HG03066 (cell line): ENCODE results near the gene PRR12.

Experiments used
- ATAC-seq: cut with Tn5 transposase; IDR thresholded peaks from one replicate; pipeline ENCODE4 v1.9.1; 2021; ENCODE audit warnings: low read depth; ENCODE audit not compliant: unreplicated experiment

Gene PRR12, protein sequence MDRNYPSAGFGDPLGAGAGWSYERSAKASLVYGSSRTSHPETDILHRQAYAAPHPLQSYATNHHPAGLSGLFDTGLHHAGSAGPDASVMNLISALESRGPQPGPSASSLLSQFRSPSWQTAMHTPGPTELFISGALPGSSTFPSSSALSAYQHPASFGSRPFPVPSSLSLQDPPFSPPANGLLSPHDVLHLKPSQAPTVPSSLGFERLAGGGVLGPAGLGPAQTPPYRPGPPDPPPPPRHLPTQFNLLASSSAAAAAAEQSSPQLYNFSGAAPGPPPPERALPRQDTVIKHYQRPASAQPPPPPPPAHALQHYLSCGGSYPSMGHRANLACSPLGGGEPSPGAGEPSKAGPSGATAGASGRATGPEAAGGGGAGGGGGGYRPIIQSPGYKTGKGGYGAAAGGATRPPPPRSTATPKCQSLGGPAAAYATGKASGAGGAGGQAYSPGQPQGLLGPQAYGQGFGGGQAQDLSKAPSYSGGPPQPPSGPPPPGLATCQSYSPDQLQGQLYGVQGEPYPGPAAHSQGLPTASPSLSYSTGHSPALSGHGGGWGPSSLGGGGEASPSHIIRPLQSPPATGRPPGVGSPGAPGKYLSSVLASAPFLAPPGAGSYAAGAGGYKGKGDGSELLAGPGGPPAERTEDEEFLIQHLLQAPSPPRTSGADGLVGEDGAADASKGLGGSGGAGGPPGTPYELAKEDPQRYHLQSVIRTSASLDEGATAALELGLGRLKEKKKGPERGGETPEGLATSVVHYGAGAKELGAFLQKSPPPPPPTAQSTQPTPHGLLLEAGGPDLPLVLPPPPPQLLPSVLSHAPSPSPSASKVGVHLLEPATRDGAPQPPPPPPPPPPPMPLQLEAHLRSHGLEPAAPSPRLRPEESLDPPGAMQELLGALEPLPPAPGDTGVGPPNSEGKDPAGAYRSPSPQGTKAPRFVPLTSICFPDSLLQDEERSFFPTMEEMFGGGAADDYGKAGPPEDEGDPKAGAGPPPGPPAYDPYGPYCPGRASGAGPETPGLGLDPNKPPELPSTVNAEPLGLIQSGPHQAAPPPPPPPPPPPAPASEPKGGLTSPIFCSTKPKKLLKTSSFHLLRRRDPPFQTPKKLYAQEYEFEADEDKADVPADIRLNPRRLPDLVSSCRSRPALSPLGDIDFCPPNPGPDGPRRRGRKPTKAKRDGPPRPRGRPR (N-terminal part only)

DNA sequence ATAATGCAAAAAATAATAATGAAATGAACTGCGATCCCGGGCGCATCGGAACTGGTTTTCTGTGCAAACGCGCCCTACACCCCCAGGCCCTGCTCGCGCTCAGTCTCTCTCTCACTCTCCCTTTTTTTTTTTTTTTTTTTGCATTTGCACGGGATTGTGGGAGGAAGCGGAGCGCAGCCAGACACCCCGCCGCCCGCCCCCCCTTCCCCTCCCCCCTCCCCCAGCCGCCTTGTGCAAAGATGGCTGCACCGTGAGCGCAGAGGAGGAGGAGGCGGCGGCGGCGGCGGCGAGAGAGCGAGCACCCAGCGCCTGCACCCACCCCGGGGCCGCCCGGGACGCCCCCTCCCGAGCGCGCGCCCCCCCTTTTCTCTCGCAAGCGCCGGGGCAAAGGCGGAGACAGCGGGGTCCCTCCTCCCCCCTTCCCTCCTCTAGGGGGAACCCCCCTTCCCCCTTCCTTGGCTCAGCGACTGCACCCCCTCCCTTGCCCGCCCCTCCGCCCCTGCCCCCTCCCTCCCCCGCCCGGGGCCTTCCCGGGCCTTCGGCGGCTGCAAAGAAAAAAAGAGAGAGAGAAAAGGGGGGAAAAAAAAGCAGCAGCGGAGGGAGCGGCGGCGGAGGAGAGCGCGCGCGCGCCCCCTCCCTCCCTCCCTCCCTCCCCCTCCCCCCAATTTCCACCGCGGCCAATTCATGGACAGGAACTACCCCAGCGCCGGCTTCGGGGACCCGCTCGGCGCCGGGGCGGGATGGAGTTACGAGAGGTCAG is at the start of gene PRR12:
PRR12 (plus strand) TSS at position 212 of the 760 bp plus-strand sequence; CDS start at position 685, 473 bp downstream.
- ATAC-seq = no peak

DNA sequence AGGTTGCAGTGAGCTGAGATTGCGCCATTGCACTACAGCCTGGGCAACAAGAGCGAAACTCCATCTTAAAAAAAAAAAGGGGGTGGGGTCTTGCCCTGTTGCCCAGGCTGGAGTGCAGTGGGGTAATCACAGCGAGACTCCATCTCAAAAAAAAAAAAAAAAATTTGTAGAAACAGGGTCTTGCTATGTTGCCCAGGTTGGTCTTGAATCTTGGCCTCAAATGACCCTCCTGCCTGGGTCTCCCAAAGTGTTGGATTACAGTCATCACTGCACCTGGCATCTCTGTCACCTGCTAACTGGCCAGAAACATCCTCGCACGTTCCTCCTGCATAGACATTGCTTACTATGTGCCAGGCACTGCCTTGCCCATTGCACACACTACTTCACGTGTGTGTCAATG is 49.1 kb upstream of the PRR12 start:
- ATAC-seq = no peak

DNA sequence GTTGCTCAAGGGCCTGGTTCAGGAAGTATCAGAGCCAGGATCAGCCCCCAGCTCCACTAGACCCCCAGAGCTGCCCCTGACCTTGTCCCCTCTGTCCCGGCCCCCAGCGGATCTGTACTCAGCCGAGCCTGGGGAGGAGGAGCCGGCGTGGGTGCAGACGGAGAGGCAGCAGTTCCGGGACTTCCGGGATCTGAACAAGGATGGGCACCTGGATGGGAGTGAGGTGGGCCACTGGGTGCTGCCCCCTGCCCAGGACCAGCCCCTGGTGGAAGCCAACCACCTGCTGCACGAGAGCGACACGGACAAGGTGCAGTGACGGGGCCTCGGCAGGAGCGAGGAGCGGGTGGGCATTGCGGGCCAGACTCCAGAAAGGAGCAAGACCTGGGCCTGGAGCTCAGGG is 48.5 kb upstream of the PRR12 start:
- ATAC-seq = no peak

DNA sequence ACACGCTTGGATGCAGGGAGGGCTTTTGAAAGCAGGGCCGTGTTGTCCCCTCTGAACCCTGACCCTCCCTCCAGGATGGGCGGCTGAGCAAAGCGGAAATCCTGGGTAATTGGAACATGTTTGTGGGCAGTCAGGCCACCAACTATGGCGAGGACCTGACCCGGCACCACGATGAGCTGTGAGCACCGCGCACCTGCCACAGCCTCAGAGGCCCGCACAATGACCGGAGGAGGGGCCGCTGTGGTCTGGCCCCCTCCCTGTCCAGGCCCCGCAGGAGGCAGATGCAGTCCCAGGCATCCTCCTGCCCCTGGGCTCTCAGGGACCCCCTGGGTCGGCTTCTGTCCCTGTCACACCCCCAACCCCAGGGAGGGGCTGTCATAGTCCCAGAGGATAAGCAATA is 48.0 kb upstream of the PRR12 start:
- ATAC-seq = no peak

DNA sequence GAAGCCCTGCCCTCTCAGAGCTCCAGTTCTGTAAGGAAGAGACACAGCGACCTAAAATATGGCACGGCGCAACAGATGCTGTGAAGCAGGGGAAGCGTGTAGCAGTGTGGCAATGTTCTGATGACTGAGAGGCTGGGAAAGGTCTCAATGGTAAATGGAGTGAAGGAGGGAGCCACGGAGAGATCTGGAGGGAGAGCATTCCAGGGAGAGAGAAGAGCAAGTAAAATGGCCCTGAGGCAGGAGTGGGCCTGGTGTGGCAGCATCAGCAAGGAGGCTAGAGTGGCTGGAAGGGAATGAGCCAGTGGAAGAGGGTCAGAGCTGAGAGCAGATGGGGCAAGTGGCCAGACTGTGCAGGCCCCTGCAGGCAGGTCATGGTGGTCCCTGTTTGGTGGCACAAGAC is 46.8 kb upstream of the PRR12 start:
- ATAC-seq = no peak

DNA sequence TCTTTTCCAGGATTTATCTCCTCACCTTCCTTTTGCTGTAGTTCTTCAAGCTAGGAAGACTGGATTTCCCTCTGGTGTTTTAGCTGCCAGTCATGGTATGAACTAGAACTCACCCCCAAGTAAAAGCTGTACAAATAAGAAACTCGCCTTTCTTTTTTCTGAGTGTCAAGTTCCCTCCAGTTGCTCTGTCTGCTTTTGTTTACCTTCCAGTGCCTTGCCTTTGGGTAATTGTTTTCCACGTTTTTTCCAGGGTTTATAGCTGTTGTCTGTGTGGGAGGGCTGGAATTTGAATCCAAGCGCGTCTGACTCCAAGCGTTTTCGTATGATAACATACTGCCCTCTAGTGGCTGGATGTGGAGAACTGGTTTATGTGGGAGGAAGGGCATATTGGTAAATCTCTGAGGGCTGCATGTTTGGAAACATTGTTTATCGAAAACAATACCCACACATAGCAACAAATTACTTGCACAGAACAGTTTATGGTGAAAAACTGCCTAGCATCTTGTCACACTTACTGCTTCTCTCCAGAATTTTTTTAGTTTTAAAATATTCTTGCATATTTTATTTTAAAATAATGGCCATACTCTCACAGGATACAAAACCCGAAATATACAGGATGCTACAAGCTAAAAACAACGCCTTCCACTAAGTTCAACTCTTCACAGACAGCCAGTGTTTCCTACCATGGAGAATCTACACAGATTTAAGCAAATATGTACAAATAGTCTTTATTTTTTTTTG is 44.0 kb upstream of the PRR12 start:
- ATAC-seq = no peak

DNA sequence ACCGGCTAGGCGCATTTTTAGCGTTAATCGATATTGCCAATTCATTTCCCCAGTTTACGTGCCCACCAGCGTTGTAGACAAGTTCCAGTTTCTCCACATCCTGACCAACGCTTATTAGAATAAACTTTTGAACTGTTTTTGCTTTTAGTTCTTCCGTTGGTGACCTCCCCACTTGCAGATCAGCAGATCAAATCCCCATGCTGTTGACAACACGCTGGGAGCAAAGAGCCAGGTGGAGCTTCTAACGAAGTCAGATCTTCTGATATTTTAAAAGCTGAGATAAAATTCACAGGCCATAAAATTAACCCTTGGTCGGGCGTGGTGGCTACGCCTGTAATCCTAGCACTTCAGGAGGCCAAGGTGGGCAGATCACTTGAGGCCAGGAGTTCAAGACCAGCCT is 41.9 kb upstream of the PRR12 start:
- ATAC-seq = no peak

DNA sequence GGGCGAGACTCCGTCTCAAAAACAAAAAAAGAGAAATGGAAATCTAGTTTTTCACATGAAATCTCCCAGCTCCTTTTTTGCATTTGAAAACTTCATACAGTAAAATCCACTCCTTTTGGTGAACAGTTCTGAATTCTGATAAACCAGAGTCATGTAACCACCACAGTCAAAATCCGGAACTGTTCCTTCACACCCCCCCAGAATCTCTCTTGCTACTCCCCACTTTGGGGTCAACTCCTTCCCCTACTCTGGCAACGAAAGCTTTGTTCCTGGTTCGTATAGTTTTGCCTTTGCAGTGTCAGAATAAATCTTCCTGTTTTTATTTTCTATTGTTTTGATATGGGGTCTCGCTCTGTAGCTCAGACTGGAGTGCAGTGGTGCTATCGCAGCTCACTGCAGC is 39.5 kb upstream of the PRR12 start:
- ATAC-seq = no peak

DNA sequence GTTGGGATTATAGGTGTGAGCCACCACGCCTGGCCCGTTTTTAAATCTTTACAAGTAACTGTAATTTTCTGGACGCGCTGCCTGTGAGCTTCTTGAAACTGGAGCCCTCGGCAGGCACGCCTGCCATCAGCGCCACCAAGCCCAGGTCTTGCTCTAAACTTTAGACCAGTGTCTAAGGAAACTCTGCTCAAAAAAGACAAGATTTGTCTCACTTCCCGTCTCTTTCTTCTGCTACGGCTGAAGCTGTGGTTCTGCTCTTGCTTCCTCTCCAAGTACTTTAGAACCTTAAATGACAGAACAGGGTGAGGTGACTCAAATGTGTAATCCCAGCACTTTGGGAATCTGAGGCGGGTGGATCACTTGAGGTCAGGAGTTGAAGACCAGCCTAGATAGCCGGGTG is 38.2 kb upstream of the PRR12 start:
- ATAC-seq = no peak

DNA sequence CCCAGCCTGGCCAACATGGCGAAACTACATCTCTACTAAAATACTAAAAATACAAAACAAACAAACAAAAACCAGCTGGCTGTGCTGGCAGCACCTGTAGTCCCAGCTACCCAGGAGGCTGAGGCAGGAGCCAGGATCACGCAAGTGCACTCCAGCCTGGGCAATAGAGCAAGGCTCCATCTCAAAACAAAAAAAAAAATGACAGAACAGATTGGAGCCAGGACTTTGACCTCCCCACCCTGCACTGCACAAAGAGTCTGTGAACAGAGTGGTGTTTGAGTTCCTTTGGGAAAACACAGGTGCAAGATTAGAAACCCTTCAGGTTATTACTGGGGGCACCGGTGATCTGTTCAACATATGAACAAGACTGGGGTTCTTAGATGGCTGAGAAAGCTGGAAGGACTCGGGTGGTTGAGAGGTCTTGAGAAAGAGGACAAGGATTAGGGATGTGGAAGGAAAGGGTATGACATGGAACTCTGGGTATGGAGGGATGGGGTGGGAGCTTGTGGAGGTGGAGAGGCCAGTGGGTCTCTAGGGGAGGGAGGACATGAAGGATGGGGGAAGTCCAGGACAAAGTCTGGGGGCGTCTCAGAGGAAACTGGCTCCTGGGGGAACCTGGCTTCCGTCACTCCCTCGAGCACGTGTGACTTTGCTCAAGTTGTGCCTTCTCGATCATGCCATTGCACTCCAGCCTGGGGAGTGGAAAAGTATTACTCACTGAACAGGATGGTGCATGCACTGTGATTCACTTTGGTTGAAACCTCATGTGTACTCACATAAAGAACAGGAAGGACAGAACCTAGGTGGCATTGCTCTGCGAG is 37.3 kb upstream of the PRR12 start:
- ATAC-seq = no peak

DNA sequence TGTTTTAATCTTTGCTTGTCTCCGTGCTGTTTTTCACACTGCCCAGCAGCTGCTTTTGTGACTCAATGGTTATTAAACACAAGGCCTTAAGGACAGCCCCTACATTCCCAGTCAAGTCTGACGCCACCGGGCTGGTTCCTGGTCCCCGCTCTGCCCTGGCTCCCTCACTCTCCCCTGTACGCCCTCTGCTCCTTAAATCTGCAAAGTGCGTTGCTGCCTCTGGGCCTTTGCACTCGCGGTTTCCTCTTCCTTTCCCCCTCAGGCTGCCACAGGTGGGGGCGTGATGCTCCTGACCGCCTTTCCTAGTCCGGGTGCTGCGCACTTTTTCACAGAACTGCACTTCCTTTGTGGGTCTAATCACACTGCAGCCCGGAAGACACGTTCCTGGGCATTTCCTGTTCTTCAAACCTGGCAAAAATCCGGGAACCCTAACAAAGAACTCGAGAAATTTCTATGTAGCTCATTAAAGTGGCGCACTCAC is 36.2 kb upstream of the PRR12 start:
- no peak for ATAC-seq

DNA sequence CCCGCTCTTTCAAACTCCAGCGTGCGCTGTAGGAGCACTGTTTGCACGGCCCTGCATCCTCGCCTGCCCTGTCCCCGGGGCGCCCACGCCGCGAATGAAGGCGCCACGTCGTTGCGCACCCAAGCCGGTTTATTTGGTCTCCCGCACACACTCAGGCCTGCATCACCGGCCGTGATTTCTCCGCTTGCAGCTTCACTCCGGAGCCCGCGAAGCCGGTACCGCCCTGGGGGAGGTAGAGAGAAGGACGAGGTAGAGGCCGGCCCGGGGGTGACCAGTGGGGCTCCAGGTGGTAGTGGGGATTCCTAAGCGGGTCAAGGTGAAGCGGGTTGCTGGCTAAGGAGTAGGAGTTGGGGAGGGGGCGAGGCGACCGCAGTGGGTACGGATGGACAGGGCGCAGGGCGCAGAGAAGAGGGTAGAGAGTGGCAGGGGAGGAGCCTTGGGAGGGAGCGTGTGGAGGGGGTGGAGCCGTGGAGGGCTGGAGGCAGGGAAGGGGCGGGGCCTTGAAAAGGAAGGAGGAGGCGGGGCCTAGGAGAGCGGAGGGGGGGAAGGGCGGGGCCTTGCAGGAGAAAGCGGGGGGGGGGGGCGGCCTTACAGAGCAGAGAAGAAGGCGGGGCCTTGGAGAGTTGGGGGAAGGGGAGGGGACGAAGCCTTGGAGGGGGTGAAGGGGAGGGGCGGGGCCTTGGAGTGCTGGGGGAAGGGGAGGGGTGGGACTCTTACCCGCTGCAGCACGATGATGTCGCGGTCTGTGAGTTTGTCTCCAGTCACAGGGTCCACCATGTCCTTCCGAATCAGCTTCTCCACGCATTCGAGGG is 35.2 kb upstream of the PRR12 start:
- no peak for ATAC-seq

DNA sequence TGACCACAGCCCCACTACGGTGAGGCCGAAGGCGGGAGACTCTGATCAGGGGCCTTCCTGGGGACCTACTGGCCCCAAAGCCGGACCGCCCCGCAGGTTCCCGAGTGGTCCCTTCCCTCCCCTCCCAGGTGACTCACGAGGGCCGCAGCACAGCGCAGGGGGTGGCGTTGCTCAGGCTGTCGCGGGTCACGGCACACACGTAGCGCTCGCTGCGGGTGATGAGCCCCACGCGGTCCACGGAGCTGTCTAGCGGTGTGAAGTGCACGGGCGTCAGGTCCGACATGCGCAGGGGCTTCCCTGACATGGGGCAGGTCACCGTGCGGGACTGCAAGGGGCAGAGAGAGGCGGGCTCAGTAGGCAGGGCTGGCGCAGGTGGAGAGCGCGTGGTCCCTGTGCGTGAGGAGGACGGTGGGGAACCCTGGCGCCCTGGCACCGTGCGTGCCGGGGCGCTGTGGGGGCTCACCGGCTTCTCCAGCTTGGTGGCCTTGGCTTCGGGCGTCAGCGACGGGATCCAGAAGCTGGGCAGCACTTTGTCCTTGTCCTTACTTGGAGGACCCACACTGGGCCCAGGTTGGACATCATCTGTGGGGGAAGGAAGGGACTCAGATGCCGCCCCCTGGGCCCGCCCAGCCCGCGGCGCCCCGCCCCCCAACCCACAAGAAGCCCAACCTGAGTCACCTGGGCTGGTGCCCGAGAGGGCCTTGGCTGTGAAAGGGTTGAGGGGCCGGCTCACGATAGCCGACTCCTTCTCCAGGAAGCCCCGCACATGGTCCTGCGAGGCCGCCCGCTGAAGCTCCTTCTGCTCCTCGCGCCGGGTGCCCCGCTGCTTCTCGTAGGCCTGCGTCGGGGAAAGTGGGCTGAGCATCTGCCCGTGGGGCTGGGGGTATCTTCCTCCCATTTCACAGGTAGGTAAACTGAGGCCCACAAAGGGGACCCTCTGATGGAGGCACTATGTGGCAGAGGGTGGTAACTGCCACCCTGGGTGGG is 34.3 kb upstream of the PRR12 start:
- no peak for ATAC-seq

DNA sequence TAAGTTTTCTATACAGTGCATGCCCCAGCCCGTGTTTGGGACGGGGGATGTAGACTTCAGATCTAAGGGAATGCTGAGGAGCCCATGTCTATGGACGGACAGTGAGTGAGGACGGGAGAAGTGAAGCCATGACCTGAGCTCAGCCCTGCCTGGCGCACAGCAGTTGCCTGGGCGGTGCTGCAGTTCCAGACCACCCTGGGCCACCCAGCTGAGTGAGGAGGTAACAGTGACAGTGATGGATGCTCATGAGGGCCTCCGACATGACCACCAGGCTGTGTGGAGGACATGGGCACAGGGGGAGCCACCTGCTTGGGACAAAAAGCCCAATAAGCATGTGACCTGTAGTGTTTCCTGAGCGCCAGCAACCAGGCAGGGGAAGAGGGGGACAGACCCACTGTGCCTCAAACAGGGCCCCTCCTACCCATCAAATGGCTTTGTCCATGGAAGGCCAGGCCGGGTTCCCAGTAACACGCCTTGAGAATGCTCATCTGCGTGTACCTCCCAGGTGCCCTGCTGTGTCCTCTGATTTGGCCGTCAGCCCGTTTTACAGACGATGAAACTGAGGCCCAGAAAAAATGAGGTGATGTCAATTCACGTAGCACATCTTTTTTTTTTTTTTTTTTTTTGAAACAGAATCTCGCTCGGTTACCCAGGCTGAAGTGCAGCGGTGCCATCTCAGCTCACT is 33.2 kb upstream of the PRR12 start:
- no peak for ATAC-seq

DNA sequence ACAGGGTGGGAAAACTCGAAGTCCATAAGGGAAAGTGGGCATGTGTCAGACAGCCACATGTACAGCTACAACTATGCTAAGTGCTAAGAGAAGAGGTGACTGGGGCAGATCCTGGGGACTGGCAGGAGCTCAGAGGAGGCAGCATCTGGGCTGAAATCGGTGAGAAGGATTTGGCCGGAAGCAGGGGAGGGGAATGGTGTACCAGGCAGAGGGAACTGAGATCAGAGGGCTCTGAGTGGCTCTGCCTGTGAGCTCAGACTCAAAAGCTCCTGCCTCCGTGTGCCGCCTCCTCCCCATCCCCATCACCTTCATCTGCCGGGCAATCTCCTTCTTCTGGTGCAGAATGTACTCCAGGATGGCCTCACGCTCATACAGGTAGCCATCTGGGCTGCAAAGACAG is 32.4 kb upstream of the PRR12 start:
- no peak for ATAC-seq

DNA sequence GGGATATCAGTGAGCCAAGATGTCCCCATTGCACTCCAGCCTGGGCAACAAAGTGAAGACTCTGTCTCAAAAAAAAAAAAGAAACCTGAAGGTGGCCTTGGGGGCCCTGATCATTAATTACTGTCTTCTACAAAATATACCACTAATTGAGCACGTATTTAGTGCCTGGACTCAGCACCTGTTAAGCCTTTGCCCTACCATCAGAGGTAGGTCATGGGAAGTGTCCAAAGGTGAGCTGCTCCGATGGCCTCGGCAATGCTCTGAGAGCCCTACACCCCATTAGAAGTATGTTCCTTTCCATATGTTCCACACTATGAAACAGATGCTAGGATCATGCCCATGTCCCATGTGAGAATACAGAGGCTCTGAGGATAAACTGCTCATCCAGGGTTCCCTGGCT is 31.5 kb upstream of the PRR12 start:
- ATAC-seq = no peak
